Common myeloid progenitor, CD34-positive (primary cell): Measurements from ENCODE around the gene TEP1.
"Not testable (repeated sequence)": the region's sequence is repeated elsewhere in the genome, so short reads cannot be mapped to it uniquely, and the experiment has no call there.

Source experiments
- CTCF ChIA-PET: fragments of 350-600 bp; sonication (Branson Sonifier 250); formaldehyde crosslinking; loops from one replicate; lab custom pipeline; 2021; ENCODE audit warnings: antibody characterized with exemption; lab: Charles Lee
- POLR2A ChIA-PET: fragments of 350-600 bp; sonication (Branson Sonifier 250); formaldehyde crosslinking; loops from one replicate; lab custom pipeline; 2021; ENCODE audit warnings: antibody characterized with exemption; lab: Charles Lee
- DNase-seq, 3 donors: peaks; one replicate each; pipeline versions ENCODE4 v3.0.0 to v3.0.0-alpha.2; 2013
- H3K27ac ChIP-seq, 2 experiments: 1 replicate in 1 of 2; 2 replicates in 1 of 2; pipeline ENCODE4 v1.7.0; 2013; ENCODE audit warnings: inconsistent platforms in 2 of 2, low read length in 2 of 2, mild to moderate bottlenecking in 2 of 2, low read depth in 1 of 2, moderate library complexity in 1 of 2; ENCODE audit not compliant: severe bottlenecking in 2 of 2, insufficient read depth in 1 of 2, poor library complexity in 1 of 2
- H3K27me3 ChIP-seq, 5 experiments: replicated peaks in 2 of 5; 1 replicate in 3 of 5; 2 replicates in 2 of 5; pipeline versions ENCODE4 v1.6.1 to v1.7.0; 2013; ENCODE audit warnings: low read length in 4 of 5, mild to moderate bottlenecking in 2 of 5, moderate library complexity in 2 of 5, inconsistent platforms in 1 of 5; ENCODE audit not compliant: insufficient read depth in 5 of 5, control insufficient read depth in 4 of 5
- H3K36me3 ChIP-seq, 4 experiments: 1 replicate in 2 of 4; 2 replicates in 2 of 4; pipeline versions ENCODE4 v1.6.1 to v1.7.0; 2013; ENCODE audit warnings: low read length in 3 of 4, control low read depth in 1 of 4, mild to moderate bottlenecking in 1 of 4; ENCODE audit not compliant: control insufficient read depth in 4 of 4, insufficient read depth in 4 of 4
- H3K4me1 ChIP-seq, 4 experiments: 1 replicate in 3 of 4; 2 replicates in 1 of 4; pipeline versions ENCODE4 v1.6.1 to v1.7.1; 2013; ENCODE audit warnings: low read length in 3 of 4, mild to moderate bottlenecking in 3 of 4, control low read depth in 1 of 4, inconsistent platforms in 1 of 4, moderate library complexity in 1 of 4; ENCODE audit not compliant: control insufficient read depth in 4 of 4, insufficient read depth in 4 of 4; ENCODE audit errors: control extremely low read depth in 1 of 4
- H3K4me3 ChIP-seq, 7 experiments: 1 replicate in 4 of 7; 2 replicates in 3 of 7; pipeline versions ENCODE4 v1.5.1 to v1.7.0; 2013; ENCODE audit warnings: mild to moderate bottlenecking in 7 of 7, low read length in 6 of 7, moderate library complexity in 6 of 7, inconsistent platforms in 2 of 7, low read depth in 2 of 7, control low read depth in 1 of 7; ENCODE audit not compliant: insufficient read depth in 4 of 7, control insufficient read depth in 1 of 7; ENCODE audit errors: extremely low read depth in 1 of 7
- H3K9me3 ChIP-seq, 5 experiments: 1 replicate in 4 of 5; 2 replicates in 1 of 5; pipeline versions ENCODE4 v1.6.1 to v1.7.1; 2013; ENCODE audit warnings: low read length in 4 of 5, mild to moderate bottlenecking in 2 of 5, inconsistent platforms in 1 of 5, low read depth in 1 of 5, moderate library complexity in 1 of 5; ENCODE audit not compliant: control insufficient read depth in 4 of 5, insufficient read depth in 2 of 5; ENCODE audit errors: control extremely low read depth in 1 of 5
- WGBS: methylation state at CpG from one replicate; pipeline ENCODE4 v1.1.5; 2013; ENCODE audit not compliant: insufficient coverage; 5-methylcytosine and 5-hydroxymethylcytosine counted together

TEP1 gene

DNA sequence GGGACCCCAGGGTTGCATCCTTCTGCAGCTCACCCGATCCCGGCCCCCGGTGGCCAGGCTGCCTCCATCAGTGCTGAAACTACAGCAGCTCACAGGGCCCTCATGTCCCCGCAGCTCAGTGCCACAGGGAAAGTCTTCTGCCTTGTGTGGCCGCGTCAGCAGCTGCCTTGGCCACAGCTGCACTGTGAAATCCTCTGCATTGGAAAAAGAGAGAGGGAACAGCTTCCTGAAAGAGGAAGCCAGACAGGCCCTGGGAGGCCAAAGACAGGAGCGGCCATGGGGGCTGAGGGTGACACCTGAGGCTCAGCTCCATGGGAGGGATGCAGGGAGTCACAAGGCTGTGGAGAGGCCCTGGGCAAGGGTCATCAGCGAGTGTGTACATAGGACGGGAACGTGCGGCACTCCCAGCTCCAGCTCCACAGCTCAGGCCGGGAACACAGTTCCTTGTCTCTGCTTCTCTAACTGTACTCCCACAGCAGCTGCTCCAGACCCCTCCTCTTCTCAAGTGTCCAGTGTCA is 37.2 kb downstream of the TEP1 start:
- Histone ChIP-seq H3K27me3 (no peaks in the 10 kb centered on the region), H3K4me1 (no peaks in the 10 kb centered on the region), H3K4me3 (no peak overlapping the region), H3K9me3 (no peaks in the 10 kb centered on the region), H3K27ac (no peak overlapping the region), H3K36me3 (peaks cover 30 to 94% (median 75%) of the 10 kb centered on the region in 4 experiments)
- no peak for DNase-seq
- 95% methylated on average over 11 of the region's 12 CpGs for WGBS
- CTCF ChIA-PET, result interaction anchor here (1.4 kb wide), 1 partner anchor 33 kb away, joined by 4 read pairs; the partner anchor contains the start of gene PARP2
- POLR2A ChIA-PET, result no interaction called here

DNA sequence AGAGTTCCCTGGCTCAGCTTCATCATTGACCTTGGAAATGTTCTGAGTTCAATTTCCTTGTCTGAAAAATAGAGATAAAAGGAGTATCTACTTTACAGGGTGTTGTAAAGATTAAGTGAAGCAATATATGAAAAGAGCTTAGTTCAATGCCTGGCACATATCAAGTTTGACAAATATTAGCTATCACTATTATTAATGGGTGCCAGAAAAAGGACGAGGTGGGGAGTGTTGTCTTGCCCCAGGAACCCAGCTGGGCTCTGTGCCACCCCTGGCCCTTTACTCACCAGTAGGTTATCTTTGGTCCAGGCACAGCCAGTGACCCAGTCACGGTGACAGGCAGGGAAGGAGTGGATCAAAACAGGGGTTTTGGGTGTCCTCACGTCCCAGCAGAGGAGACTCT is 37.8 kb downstream of the TEP1 start:
- H3K27me3 ChIP-seq, result no peaks in the 10 kb centered on the region
- H3K4me1 ChIP-seq, result no peaks in the 10 kb centered on the region
- H3K27ac ChIP-seq, result no peak overlapping the region
- ChIA-PET POLR2A (no interaction called here), CTCF (interaction anchor here (0.8 to 1.4 kb wide), 2 partner anchors 14 to 32 kb away, joined by 4 to 5 read pairs; partner anchors contain the start of gene PARP2)
- DNase-seq, result no peak
- H3K9me3 ChIP-seq, result no peaks in the 10 kb centered on the region
- 94% methylated on average over 3 of the region's 3 CpGs for WGBS
- H3K36me3 ChIP-seq, result peaks cover 32 to 94% (median 76%) of the 10 kb centered on the region in 4 experiments
- H3K4me3 ChIP-seq, result no peak overlapping the region

DNA sequence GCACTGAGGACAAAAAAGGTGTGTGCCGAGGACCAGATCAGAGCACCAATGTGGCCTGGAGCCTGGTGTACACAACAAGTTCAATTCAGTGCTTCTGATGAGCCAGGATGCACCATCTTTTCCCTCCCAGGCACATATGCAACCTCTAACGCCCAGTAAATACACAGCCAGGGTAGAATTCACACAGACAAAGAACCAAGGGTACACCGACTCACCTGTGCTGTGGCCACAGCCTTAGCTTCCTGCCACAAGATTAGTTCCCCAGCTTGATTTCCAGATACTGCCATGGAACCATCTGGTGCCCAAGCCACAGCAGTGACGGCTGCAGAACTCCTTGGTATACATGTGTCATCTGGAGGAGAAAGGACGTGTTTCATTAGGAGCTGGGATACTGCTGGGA is 40.5 kb downstream of the TEP1 start:
- ChIA-PET POLR2A (no interaction called here), CTCF (interaction anchor here (1.2 kb wide), 1 partner anchor 17 kb away, joined by 3 read pairs; no protein-coding TSS in a partner anchor)
- no peaks in the 10 kb centered on the region for H3K9me3 ChIP-seq
- no peaks in the 10 kb centered on the region for H3K4me1 ChIP-seq
- DNase-seq, result no peak
- 87% methylated on average over 5 of the region's 5 CpGs for WGBS
- H3K4me3 ChIP-seq, result no peak overlapping the region
- peaks cover 31 to 88% (median 71%) of the 10 kb centered on the region in 4 experiments for H3K36me3 ChIP-seq
- no peaks in the 10 kb centered on the region for H3K27me3 ChIP-seq
- H3K27ac ChIP-seq, result no peak overlapping the region

DNA sequence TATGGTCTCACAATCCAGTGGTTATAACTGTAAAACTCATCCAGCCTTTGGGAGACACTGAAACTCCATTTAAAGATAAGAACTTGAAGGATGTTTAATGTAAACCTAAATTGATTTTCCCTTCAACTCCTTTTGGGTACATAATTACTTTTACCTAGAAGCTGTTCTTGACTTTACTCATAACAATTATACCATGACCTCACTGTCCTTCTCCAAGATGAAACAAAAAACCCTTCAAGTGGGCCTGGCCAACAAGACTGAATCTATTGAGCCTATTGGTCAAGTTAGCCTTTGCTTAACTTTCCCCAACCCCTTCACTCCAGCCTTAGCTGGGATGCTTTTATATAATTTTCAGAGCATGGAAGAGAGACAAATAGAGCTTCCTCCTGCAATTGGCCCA is 47.4 kb downstream of the TEP1 start:
- Histone ChIP-seq H3K36me3 (peaks cover 11 to 47% (median 42%) of the 10 kb centered on the region in 4 experiments), H3K4me1 (no peaks in the 10 kb centered on the region), H3K27ac (no peak overlapping the region), H3K4me3 (no peak overlapping the region), H3K27me3 (no peaks in the 10 kb centered on the region), H3K9me3 (no peaks in the 10 kb centered on the region)
- no peak for DNase-seq
- ChIA-PET CTCF (no interaction called here), POLR2A (no interaction called here)

- H3K9me3 ChIP-seq, CTCF ChIA-PET, POLR2A ChIA-PET, H3K4me1 ChIP-seq, H3K27me3 ChIP-seq, H3K4me3 ChIP-seq: not testable (repeated sequence)
- peak in 2 of 3 donors; percentile 28 to 31 for DNase-seq
- H3K27ac ChIP-seq, result peak overlapping the region in 1 of 2 experiments; percentile 51
- peaks cover 7 to 51% (median 38%) of the 10 kb centered on the region in 4 experiments for H3K36me3 ChIP-seq
- 0% methylated on average over 1 of the region's 3 CpGs for WGBS
Measured at GRCh38 chr14:20358474-20358873, 54.8 kb downstream of the TEP1 start.

GRCh38 chr14:20356422-20356821 is 56.9 kb downstream of the TEP1 start:
- H3K27me3 ChIP-seq, result no peaks in the 10 kb centered on the region
- no peak overlapping the region for H3K4me3 ChIP-seq
- peaks cover 9 to 65% (median 49%) of the 10 kb centered on the region in 4 experiments for H3K36me3 ChIP-seq
- peaks cover 0 to 9% (median 3%) of the 10 kb centered on the region in 4 experiments for H3K4me1 ChIP-seq
- 100% methylated on average over 3 of the region's 3 CpGs for WGBS
- peak overlapping the region in 1 of 2 experiments; percentile 2 for H3K27ac ChIP-seq
- no peaks in the 10 kb centered on the region for H3K9me3 ChIP-seq
- DNase-seq, result no peak
- POLR2A ChIA-PET, result no interaction called here
- CTCF ChIA-PET, result interaction anchor here (1.0 to 1.3 kb wide), 2 partner anchors 12 to 16 kb away, joined by 3 read pairs; no protein-coding TSS in a partner anchor

DNA sequence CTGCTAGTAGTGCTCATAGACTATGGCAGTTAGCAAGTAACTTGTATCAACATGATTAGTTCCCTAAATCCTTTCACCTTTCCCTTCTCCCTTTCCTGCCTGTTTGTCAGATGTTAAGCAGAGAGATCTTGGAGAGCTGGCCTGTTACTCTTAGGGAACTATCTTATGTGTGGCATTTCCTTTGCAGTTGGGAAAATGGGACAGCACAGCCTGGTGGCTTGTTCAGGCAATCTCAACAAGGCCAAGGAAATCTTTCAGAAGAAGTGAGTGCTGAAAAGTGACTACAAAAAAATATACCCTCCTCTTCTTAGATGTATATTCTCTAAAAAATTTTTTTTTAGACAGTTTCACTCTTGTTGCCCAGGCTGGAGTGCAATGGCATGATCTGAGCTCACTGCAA is 62.4 kb downstream of the TEP1 start:
- no peak for DNase-seq
- H3K4me3 ChIP-seq, result no peak overlapping the region
- H3K27ac ChIP-seq, result no peak overlapping the region
- no peaks in the 10 kb centered on the region for H3K4me1 ChIP-seq
- POLR2A ChIA-PET, result no interaction called here
- no peaks in the 10 kb centered on the region for H3K9me3 ChIP-seq
- CTCF ChIA-PET, result interaction anchor here (1.0 to 2.0 kb wide), 3 partner anchors 17 to 24 kb away, joined by 3 to 10 read pairs (median 8); partner anchors contain the start of gene CCNB1IP1
- peaks cover 22 to 68% (median 52%) of the 10 kb centered on the region in 4 experiments for H3K36me3 ChIP-seq
- no peaks in the 10 kb centered on the region for H3K27me3 ChIP-seq
